ENCODE data around the gene CACNA1I.

The CACNA1I gene

GRCh38 chr22:39593931-39594285, 23.4 kb downstream of the CACNA1I start:
- DNase-seq (ENCODE audit: low spot score) = no peak
- Histone ChIP-seq H3K36me3 (ENCODE audit: low read depth) (no peaks in the 10 kb centered on the region), H3K4me3 (ENCODE audit: severe bottlenecking) (no peak overlapping the region), H3K4me1 (ENCODE audit: insufficient read depth, poor library complexity, severe bottlenecking) (peaks cover 11% of the 10 kb centered on the region), H3K27ac (ENCODE audit: poor library complexity, severe bottlenecking) (no peak overlapping the region), H3K27me3 (ENCODE audit: insufficient read depth, poor library complexity, severe bottlenecking) (no peaks in the 10 kb centered on the region), H3K9me3 (ENCODE audit: severe bottlenecking) (no peaks in the 10 kb centered on the region)
- TF ChIP-seq, protein P1, sequence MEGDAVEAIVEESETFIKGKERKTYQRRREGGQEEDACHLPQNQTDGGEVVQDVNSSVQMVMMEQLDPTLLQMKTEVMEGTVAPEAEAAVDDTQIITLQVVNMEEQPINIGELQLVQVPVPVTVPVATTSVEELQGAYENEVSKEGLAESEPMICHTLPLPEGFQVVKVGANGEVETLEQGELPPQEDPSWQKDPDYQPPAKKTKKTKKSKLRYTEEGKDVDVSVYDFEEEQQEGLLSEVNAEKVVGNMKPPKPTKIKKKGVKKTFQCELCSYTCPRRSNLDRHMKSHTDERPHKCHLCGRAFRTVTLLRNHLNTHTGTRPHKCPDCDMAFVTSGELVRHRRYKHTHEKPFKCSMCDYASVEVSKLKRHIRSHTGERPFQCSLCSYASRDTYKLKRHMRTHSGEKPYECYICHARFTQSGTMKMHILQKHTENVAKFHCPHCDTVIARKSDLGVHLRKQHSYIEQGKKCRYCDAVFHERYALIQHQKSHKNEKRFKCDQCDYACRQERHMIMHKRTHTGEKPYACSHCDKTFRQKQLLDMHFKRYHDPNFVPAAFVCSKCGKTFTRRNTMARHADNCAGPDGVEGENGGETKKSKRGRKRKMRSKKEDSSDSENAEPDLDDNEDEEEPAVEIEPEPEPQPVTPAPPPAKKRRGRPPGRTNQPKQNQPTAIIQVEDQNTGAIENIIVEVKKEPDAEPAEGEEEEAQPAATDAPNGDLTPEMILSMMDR (IDR thresholded peaks at IDR 0.05; ENCODE audit: poor library complexity, severe bottlenecking) = no peak
- ATAC-seq (ENCODE audit: low read depth) = no peak

DNA sequence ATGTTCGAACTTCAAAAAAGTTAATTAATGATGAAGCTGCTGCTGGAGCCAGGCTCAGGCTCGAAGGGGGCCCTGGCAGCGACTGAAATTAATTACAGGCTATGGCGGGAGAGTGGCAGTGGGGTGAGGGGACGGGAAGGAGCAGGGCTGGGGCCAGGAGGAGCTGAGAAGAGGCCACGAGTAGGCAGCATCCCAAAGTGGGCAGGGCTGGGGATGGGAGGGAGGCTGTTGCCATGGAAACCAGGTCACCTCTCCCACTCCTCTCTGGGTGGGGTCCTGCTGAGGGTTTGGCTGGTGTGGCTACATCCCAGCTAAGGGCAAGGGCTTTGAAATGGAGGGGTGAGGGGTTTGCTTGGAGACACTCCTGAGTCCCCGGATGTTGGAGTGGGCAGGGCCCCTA, 23.9 kb downstream of the CACNA1I start:
- no peak overlapping the region for H3K27ac ChIP-seq (ENCODE audit: poor library complexity, severe bottlenecking)
- H3K36me3 ChIP-seq (ENCODE audit: low read depth) = no peaks in the 10 kb centered on the region
- DNase-seq (ENCODE audit: low spot score) (no peak), ATAC-seq (ENCODE audit: low read depth) (no peak)
- H3K4me1 ChIP-seq (ENCODE audit: insufficient read depth, poor library complexity, severe bottlenecking) = peaks cover 11% of the 10 kb centered on the region
- no peaks in the 10 kb centered on the region for H3K27me3 ChIP-seq (ENCODE audit: insufficient read depth, poor library complexity, severe bottlenecking)
- H3K9me3 ChIP-seq (ENCODE audit: severe bottlenecking) = no peaks in the 10 kb centered on the region
- TF ChIP-seq, protein P1 (IDR thresholded peaks at IDR 0.05; ENCODE audit: poor library complexity, severe bottlenecking) = no peak
- no peak overlapping the region for H3K4me3 ChIP-seq (ENCODE audit: severe bottlenecking)

GRCh38 chr22:39595622-39596172, 25.1 kb downstream of the CACNA1I start:
- Histone ChIP-seq H3K4me3 (ENCODE audit: severe bottlenecking) (no peak overlapping the region), H3K27me3 (ENCODE audit: insufficient read depth, poor library complexity, severe bottlenecking) (no peaks in the 10 kb centered on the region), H3K4me1 (ENCODE audit: insufficient read depth, poor library complexity, severe bottlenecking) (peaks cover 11% of the 10 kb centered on the region), H3K9me3 (ENCODE audit: severe bottlenecking) (no peaks in the 10 kb centered on the region), H3K36me3 (ENCODE audit: low read depth) (no peaks in the 10 kb centered on the region), H3K27ac (ENCODE audit: poor library complexity, severe bottlenecking) (no peak overlapping the region)
- no peak for ATAC-seq (ENCODE audit: low read depth)
- no peak for DNase-seq (ENCODE audit: low spot score)
- TF ChIP-seq, protein P1 (IDR thresholded peaks at IDR 0.05; ENCODE audit: poor library complexity, severe bottlenecking) = no peak

DNA sequence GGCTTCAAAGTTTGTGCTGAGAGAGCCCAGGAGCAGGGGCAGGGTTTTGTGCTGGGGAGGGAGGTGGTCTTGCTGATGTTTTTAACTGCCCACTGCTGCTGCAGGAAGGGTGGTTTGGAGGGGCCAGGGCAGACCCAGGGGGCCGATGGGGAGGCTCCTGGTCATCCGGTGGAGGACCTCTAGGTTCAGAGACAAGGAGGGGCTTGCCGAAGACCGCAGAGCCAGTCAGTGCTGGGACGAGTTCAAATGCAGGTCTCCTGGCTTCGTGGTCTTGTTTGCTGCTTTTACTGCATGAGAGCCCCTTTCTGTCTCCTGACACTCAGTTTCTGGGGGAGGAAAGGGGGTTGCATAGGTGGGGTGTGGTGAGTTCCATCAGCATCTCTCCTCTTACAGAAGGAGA, 26.0 kb downstream of the CACNA1I start:
- H3K27ac ChIP-seq (ENCODE audit: poor library complexity, severe bottlenecking) = no peak overlapping the region
- H3K9me3 ChIP-seq (ENCODE audit: severe bottlenecking) = no peaks in the 10 kb centered on the region
- H3K4me3 ChIP-seq (ENCODE audit: severe bottlenecking) = no peak overlapping the region
- TF ChIP-seq, protein P1 (IDR thresholded peaks at IDR 0.05; ENCODE audit: poor library complexity, severe bottlenecking) = no peak
- H3K4me1 ChIP-seq (ENCODE audit: insufficient read depth, poor library complexity, severe bottlenecking) = peaks cover 11% of the 10 kb centered on the region
- ATAC-seq (ENCODE audit: low read depth) (no peak), DNase-seq (ENCODE audit: low spot score) (no peak)
- no peaks in the 10 kb centered on the region for H3K27me3 ChIP-seq (ENCODE audit: insufficient read depth, poor library complexity, severe bottlenecking)
- H3K36me3 ChIP-seq (ENCODE audit: low read depth) = no peaks in the 10 kb centered on the region

DNA sequence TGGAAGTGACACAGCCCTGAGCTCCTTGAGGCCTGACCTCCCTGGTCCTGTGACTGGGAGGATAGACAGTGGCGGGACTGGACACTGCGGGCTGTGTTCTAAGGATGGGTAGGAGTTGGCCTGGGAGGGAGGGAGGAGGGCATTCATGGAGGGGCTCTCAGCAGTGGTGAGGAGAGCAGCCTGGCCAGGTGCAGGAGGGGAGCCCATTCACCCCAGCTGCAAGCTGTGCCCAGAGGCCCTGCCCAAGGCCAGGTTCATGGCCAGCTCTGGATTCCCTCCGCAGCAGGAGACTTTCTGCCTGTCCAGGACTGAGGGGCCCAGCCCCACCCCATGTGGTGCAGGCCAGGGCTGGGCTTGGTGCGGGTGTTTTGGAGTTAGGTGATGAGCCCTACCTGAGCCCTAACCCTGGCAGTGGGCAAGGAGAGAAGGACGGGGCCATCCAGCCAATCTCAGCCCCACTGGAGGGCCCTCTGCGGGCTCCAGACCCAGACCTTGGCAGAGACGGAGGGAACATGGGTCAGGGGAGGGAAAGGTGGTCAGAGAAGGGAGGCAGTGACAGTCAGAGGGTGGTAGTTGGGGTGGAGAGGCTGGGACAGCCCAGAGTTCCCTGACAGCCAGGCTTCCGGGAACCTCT, 26.8 kb downstream of the CACNA1I start:
- ATAC-seq (ENCODE audit: low read depth) (0 out of 3 replicates have a peak, but pooled peaks have one; percentile 2), DNase-seq (ENCODE audit: low spot score) (no peak)
- H3K4me3 ChIP-seq (ENCODE audit: severe bottlenecking) = no peak overlapping the region
- no peak overlapping the region for H3K27ac ChIP-seq (ENCODE audit: poor library complexity, severe bottlenecking)
- H3K9me3 ChIP-seq (ENCODE audit: severe bottlenecking) = no peaks in the 10 kb centered on the region
- TF ChIP-seq, protein P1 (IDR thresholded peaks at IDR 0.05; ENCODE audit: poor library complexity, severe bottlenecking) = no peak
- no peaks in the 10 kb centered on the region for H3K27me3 ChIP-seq (ENCODE audit: insufficient read depth, poor library complexity, severe bottlenecking)
- H3K36me3 ChIP-seq (ENCODE audit: low read depth) = no peaks in the 10 kb centered on the region
- H3K4me1 ChIP-seq (ENCODE audit: insufficient read depth, poor library complexity, severe bottlenecking) = peaks cover 8% of the 10 kb centered on the region

Data from RWPE2 (cell line).